Measurements from ENCODE around the gene CLIC4.
"Not testable (repeated sequence)": the region's sequence is repeated elsewhere in the genome, so short reads cannot be mapped to it uniquely, and the experiment has no call there.

Gene CLIC4

GRCh38 chr1:24769656-24770651 lies 24.7 kb downstream of the CLIC4 start:
- no peak for DNase-seq

- no peak for DNase-seq
Observed at GRCh38 chr1:24770881-24771280, 25.6 kb downstream of the CLIC4 start.

- DNase-seq = no peak
Observed at GRCh38 chr1:24771574-24771973, 26.3 kb downstream of the CLIC4 start.

DNA sequence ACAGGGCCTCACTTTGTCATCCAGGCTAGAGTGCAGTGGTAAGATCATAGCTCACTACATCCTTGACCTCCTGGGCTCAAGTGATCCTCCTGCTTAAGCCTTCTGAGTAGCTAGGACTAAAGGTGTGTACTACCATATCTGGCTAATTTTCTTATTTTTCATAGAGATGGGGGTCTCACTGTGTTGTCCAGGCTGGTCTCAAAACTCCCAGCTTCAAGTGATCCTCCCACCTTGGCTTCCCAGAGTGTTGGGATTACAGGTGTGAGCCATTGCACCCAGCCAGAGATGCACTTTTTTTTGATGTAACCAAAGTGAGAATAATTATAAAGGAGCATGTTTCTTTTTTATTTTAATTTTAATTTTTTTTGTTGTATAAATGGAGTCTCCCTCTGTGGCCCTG lies 28.4 kb downstream of the CLIC4 start:
- no peak for DNase-seq

GRCh38 chr1:24775348-24775747 lies 30.1 kb downstream of the CLIC4 start:
- no peak for DNase-seq

GRCh38 chr1:24775916-24776315 lies 30.7 kb downstream of the CLIC4 start:
- DNase-seq = no peak

- no peak for DNase-seq
Observed at GRCh38 chr1:24776821-24777220, 31.6 kb downstream of the CLIC4 start.

- DNase-seq = no peak
Observed at GRCh38 chr1:24778141-24778540, 32.9 kb downstream of the CLIC4 start.

- not testable (repeated sequence) for DNase-seq
Observed at GRCh38 chr1:24779199-24779598, 34.0 kb downstream of the CLIC4 start.

- DNase-seq = no peak
Observed at GRCh38 chr1:24779689-24780464, 34.6 kb downstream of the CLIC4 start.

- DNase-seq = not testable (repeated sequence)
Observed at GRCh38 chr1:24780626-24781025, 35.4 kb downstream of the CLIC4 start.

GRCh38 chr1:24782689-24783088 lies 37.4 kb downstream of the CLIC4 start:
- no peak for DNase-seq

GRCh38 chr1:24783713-24784112 lies 38.5 kb downstream of the CLIC4 start:
- no peak for DNase-seq

DNA sequence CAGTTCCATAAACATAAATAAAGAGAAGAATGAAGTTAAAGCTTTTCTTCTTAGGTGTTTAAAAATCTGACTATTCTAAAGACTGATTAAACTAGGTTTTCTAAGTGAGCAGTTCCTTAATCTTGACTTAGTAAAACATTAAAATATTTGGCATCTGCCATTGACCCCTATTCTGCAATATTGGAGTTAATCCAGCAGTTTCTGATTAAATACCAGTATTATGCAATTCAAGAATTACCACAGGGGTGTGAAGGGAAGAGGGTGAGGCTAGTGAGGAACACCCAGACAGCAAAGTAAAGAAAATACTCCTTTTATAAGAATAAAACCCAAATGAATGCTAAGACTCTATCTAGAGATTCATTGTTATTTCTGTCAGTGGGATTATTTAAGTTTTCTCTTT lies 40.9 kb downstream of the CLIC4 start:
- no peak for DNase-seq

DNA sequence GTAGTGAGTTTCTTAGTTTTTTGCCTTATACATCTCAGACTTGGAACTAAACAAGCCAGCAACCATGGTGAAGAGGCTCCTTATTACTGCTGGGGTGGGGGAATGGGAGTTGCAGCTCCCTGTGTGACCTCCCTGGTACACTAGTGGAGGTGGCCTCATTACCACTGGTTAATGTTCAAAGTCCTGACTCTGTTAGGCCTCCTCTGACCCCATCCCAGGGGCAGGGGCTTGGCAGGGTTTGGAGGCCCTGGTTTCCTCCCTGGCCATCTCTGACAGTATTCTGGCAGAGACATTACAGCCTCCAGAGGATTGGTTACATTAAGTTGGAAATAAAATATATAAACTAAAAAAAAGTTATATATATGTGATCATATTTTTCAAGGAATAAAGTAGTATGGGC lies 45.2 kb downstream of the CLIC4 start:
- no peak for DNase-seq

- DNase-seq = no peak
Observed at GRCh38 chr1:24793447-24794129, 48.3 kb downstream of the CLIC4 start.

DNA sequence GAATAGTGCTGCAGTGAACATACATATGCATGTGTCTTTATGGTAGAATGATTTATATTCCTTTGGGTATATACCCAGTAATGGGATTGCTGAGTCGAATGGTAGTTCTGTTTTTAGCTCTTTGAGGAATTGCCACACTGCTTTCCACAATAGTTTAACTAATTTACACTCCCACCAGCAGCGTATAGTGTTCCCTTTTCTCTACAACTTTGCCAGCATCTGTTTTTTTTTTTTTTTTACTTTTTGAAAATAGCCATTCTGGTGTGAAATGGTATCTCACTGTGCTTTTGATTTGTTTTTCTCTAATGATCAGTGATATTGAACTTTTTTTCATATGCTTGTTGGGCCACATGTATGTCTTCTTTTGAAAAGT lies 48.9 kb downstream of the CLIC4 start:
- DNase-seq = not testable (repeated sequence)

- no peak for DNase-seq
Observed at GRCh38 chr1:24795236-24795635, 50.0 kb downstream of the CLIC4 start.

DNA sequence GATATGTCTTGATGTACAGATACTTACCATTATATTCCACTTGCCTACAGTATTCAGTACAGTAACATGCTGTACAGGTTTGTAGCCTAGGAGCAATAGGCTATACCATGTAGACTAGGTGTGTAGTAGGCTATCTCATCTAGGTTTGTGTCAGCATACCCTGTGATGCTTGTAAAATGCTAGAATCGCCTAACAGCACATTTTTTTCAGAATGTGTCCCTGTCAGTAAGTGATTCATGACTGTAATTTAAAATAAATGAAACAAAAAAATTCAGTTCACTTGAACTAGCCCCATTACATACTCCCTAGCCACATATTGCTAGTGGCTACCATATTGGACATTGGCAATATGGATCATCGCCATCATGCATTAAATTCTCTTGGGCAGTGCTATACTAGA lies 51.3 kb downstream of the CLIC4 start:
- no peak for DNase-seq

- not testable (repeated sequence) for DNase-seq
Observed at GRCh38 chr1:24799242-24799641, 54.0 kb downstream of the CLIC4 start.

DNA sequence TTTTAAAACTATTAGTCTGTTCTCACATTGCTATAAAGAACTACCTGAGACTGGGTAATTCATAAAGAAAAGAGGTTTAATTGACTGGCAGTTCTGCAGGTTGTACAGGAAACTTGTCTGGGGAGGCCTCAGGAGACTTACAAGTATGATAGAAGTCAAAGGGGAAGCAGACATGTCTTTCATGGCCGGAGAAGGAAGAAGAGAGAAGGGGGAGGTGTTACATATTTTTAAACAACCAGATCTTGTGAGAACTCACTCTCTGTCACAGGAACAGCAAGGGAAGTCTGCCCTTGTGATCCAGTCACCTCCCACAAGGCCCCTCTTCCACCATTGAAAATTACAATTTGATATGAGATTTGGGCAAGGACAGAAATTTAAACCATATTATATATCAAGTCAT lies 55.9 kb downstream of the CLIC4 start:
- no peak for DNase-seq

GRCh38 chr1:24803220-24803619 lies 58.0 kb downstream of the CLIC4 start:
- peak in 7 of 58 donors; percentile 0 to 69 (median 4) for DNase-seq
